UCSD-AML1 (cell line): Measurements from ENCODE around the gene RPEL1.

Experiments used
- DNase-seq: peaks from one replicate; lab custom pipeline; 2025; ENCODE audit not compliant: unreplicated experiment; lab: John Stamatoyannopoulos, UW

Gene RPEL1

DNA sequence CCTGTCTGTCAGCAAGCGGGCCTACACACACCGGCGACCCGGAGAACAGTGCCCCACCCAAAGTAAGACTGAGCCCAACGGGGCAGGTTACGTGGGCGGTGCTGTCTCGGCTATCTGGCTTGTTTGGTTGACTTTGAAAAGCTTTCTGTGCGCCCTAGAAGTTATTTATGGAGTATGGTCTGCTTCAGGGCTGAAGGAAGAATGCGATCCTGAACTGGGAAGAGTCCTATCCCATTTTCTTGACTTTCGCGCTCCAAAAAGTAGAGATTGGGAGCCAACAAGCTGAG lies 32.8 kb downstream of the RPEL1 start:
- DNase-seq, result no peak

DNA sequence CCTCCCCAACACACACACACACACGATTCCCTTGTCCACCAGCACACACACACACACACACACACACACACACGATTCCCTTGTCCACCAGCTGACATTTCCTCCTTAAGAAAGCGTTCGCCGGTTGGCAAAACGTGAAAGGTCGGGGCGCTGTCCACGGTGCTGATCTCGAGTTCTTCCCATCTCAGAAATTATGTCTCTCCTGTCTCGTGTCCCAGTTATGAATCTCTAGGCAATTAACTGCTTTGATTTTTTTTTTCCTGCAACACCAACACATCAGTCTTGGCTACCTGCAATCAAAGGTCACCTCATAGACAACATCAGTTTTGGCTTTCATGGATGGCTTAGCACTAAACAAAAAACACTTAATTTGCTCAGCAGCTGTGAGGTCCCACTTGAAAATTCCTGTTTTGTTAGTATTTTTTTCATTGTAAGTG lies 33.2 kb downstream of the RPEL1 start:
- peak; percentile 44 for DNase-seq

DNA sequence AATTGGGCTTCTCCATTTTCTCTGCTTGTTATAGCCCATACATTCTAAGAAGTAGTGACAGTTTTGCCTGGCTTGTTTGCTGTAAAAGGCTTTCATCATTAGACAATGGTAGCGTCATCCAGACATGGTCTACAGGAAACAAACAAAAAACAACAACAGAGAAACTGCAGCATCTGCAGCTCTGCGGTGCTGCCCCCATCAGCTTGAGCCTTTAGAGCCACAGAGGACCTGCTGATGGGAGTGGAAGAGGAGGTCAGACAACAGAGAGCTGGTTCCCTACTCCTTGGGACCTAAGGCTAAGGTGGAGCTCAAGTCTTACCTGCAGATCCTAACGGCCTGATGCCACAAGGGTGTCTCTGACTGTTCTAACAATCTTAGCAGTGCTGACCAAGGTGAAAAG lies 34.3 kb downstream of the RPEL1 start:
- DNase-seq, result no peak

DNA sequence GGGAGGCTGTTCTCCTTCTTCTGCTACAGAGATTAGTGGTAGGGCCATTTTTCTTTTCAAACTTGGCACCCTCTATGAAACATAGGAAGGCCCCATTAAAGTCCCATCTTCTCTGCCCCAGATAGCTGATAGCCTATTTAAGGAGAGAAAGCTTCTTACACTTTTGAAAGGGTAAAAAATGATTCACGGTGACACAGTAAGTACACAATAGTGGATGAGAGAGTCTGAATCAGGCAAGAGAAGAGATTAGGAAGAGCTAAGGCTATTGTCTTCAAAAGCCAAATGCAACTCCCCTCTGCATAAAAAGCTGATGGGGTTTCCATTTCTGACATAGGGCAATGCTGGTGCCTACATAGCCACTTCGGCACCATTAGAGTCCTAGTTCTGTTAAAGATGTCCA lies 34.8 kb downstream of the RPEL1 start:
- DNase-seq, result no peak

DNA sequence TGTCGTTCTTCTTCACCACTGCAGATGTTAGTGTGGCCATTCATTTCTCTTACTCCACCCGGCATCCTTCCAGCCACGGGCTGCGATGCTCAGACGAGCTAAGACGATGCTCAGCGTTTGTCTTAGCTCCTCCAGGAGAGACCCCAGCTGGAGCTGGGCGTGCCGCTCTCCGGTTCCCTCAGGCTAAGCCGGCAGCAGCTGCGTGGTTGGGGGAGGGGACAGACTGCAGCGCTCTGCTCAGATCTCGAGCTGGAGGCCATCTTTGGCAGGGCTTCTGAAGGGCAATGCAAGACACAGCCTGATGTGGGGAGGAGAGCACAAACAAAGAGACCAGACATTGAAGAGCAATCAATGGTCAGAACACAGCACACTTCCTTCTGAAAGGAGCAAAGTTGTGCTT lies 36.1 kb downstream of the RPEL1 start:
- DNase-seq, result no peak

DNA sequence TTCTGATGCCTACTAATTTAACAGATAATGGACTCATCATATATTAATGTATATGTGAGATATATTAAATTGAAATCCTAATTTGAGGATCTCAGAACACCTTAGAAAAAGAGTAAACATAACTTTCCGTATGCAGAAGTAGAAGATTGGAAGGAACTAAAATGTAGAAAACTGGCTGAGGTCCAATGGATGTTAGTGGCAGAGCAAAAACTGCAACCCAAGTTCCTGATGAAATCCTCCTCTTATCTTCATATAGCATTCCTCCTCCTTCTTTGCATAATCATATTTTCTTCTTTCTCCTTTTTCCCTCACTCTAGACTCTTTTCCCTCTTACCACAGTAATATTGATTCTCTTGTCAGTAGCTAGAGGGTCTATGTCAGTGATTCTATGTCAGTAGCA lies 37.3 kb downstream of the RPEL1 start:
- DNase-seq, result no peak

DNA sequence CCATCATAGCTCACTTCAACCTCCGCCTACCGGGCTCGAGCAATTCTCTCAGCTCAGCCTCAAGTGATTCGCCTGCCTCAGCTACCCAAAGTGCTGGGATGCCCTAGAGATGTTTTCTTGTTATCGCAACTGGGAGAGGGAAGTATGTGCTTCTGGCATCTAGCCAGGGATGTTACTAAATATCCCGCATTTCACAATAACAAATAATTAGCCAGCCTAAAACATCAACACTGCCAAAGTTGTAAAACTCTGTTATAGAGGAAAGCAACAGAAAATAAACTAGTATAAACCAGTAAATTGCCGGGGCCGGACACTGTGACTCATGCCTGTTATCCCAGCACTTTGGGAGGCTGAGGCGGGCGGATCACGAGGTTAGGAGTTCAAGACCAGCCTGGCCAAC lies 38.5 kb downstream of the RPEL1 start:
- DNase-seq, result no peak

DNA sequence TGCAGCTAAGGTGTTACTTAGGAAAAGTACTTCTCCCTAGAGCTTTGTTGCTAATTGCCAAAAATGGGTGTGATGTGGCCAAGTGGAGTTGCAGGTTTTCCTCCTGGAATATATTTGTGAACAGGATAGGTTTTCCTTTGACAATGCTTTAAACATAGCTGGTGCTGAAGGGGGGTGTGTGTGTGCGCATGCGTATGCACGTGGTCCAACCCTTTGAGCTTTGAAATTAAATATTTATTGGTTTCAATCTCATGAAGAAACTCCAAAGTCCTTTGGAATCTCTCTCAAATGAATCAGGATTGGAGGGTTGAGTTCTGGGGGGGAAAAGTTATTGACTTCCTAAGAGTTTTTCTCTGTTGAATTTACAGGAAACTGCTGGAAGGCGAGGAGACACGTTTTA lies 42.3 kb downstream of the RPEL1 start:
- no peak for DNase-seq

DNA sequence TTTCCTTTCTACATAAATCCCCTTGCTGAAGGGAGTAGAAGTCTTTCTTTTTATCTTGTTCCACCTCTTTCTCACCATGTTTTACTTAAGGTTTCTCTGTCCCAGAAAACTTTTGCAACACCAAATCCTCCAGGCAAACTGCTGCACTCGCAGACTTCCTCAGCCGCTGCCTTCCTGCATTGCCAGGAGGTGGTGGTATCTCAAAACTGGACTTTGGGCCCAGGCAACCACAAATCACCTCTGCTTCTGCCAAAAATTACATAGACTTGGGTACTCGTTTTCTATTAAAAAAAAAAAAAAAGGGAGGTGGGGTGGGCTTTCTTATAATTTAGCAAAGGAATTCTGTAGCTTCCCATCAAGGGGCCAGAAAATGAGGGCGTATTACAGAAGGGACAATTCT lies 45.9 kb downstream of the RPEL1 start:
- DNase-seq, result no peak

DNA sequence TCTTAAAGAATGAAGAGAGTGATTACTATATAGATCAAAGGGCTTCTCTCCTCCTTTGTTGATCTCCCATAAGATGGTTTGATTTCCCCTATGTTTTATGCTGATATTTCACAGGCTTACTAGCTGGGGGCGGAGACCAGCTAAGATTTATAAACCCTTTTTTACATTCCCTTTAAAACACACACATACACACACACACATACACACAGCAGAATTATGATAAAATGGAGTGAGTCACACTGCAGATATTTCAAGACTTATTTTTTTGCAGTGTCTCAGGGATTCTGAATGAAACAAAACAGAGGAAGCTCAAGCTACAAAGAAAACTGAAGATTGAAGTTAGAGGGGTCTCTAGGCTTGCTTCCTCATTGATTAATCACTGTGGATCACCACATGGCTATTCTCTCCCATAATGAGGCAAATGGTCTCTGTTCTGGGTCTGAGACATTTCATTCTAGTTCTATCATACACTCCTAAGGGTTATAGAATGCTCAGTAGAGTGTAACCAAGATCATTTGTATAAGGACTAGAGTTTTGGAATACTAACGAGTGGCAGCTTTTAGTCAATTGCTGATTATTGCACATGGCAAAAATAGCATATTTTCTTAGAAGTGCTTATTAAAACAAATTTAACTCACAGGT lies 49.8 kb downstream of the RPEL1 start:
- DNase-seq, result no peak
